ENCODE measurements around the gene LGALS7.

LGALS7 gene

GRCh38 chr19:38725469-38726283 is 47.6 kb downstream of the LGALS7 start:
- DNase-seq: no peak

- no peak for DNase-seq
These were observed 49.1 kb downstream of the LGALS7 start for GRCh38 chr19:38723990-38724854.

- no peak for DNase-seq
These were observed 49.7 kb downstream of the LGALS7 start for GRCh38 chr19:38723606-38723965.

GRCh38 chr19:38722947-38723605 is 50.2 kb downstream of the LGALS7 start:
- no peak for DNase-seq

- DNase-seq: no peak
These were observed 51.1 kb downstream of the LGALS7 start for GRCh38 chr19:38721979-38722773.

GRCh38 chr19:38721496-38721895 is 51.8 kb downstream of the LGALS7 start:
- DNase-seq: no peak
